Measurements from ENCODE around the gene IL20RB.

IL20RB gene

GRCh38 chr3:137041686-137042085, 83.9 kb downstream of the IL20RB start:
- no peak for DNase-seq

DNA sequence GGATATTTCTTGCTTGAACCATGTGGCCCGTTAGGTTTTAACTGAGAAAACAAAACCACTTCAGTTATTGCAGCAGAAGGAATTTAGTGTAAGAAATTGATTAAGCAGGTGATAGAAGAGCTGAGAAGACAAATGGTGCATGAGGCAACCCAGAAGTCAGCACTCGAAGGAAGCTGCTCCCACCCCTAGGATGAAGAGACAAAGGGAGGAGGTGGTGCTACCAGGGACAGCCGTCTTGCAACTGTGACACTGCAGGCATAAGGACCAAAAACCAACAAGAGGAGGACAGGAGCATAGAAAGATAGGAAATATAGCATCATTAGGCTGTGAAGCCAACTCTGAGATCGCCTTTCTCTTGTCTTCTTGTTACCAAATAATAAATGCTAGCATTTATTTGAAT, 89.0 kb downstream of the IL20RB start:
- no peak for DNase-seq

DNA sequence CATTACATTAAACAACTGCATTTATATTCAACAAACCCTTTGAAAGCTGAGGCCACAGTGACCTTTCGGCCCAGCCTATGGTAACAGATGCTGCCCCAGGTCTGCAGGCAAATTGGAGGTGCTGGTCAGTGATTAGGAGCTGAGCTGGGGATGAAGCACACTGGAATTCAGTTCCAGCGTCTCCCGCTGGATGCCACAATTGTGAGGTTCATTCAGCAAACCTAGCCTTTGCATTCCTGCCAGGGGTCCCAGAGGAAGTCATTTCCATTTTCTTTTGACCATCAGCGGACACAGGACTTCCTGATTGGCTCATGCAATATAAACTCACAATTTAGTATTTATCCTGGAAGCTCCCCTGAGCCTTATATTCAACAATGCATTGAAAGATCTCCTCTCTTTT, 89.5 kb downstream of the IL20RB start:
- no peak for DNase-seq

GRCh38 chr3:137050281-137050680, 92.5 kb downstream of the IL20RB start:
- no peak for DNase-seq

GRCh38 chr3:137052298-137052697, 94.5 kb downstream of the IL20RB start:
- DNase-seq = no peak
